GM12878 (cell line): ENCODE results near the gene SHROOM3. TPM values are rescaled to one million over a fixed set of nuclear protein-coding genes. Genes with fewer than 3 reads are reported as not detected.

Source experiments
- CHD1 ChIP-seq: IDR thresholded peaks from 2 replicates; pipeline ENCODE4 v1.6.1; 2012; ENCODE audit warnings: low read depth, low read length, improper control_type of control experiment
- DPF2 ChIP-seq: fragments of 450-650 bp; IDR thresholded peaks from 2 replicates; pipeline ENCODE4 v1.6.1; 2017; ENCODE audit warnings: mild to moderate bottlenecking
- HDAC2 ChIP-seq: fragments of 200-600 bp; sonication (generic); IDR thresholded peaks from 2 replicates; pipeline ENCODE4 v1.6.1; 2017
- HDGF ChIP-seq: fragments of 450-650 bp; IDR thresholded peaks from 2 replicates; pipeline ENCODE4 v1.6.1; 2016; ENCODE audit warnings: antibody characterized with exemption
- IKZF2 ChIP-seq, 2 experiments: fragments of 450-650 bp; IDR thresholded peaks; 2 replicates each; pipeline ENCODE4 v1.6.1; 2017; ENCODE audit warnings: mild to moderate bottlenecking in 2 of 2, moderate library complexity in 2 of 2
- NKRF ChIP-seq: fragments of 450-650 bp; conservative IDR thresholded peaks from 2 replicates; pipeline ENCODE4 v1.6.1; 2017; ENCODE audit warnings: mild to moderate bottlenecking, moderate library complexity
- RAD21 ChIP-seq: IDR thresholded peaks from 2 replicates; pipeline ENCODE4 v1.6.1; 2011; ENCODE audit warnings: mild to moderate bottlenecking, low read depth, low read length, moderate library complexity; ENCODE audit not compliant: insufficient read depth
- RFX5 ChIP-seq: IDR thresholded peaks from 2 replicates; pipeline ENCODE4 v1.6.1; 2011; ENCODE audit warnings: low read depth, low read length, improper control_type of control experiment
- SIN3A ChIP-seq: IDR thresholded peaks from 2 replicates; pipeline ENCODE4 v1.6.1; 2012; ENCODE audit warnings: low read depth, low read length, improper control_type of control experiment
- SMAD5 ChIP-seq: IDR thresholded peaks from 2 replicates; pipeline ENCODE4 v1.6.1; 2016; ENCODE audit warnings: antibody characterized with exemption, low read depth
- SMC3 ChIP-seq: IDR thresholded peaks from 2 replicates; pipeline ENCODE4 v1.6.1; 2011; ENCODE audit warnings: low read length, improper control_type of control experiment, borderline replicate concordance
- SREBF1 ChIP-seq: IDR thresholded peaks from 2 replicates; pipeline ENCODE4 v1.6.1; 2012; ENCODE audit warnings: mild to moderate bottlenecking, low read length
- TARDBP ChIP-seq: IDR thresholded peaks from 2 replicates; pipeline ENCODE4 v1.6.1; 2016; ENCODE audit warnings: borderline replicate concordance
- TCF12 ChIP-seq: IDR thresholded peaks from 2 replicates; pipeline ENCODE4 v1.6.1; 2011; ENCODE audit warnings: low read depth, mild to moderate bottlenecking, low read length
- WRNIP1 ChIP-seq: IDR thresholded peaks from 2 replicates; pipeline ENCODE4 v1.6.1; 2011; ENCODE audit warnings: low read depth, low read length, improper control_type of control experiment, borderline replicate concordance
- YY1 ChIP-seq: IDR thresholded peaks from 2 replicates; pipeline ENCODE4 v1.6.1; 2011; ENCODE audit warnings: low read depth, mild to moderate bottlenecking, low read length
- ZBED1 ChIP-seq: IDR thresholded peaks from 2 replicates; pipeline ENCODE4 v1.6.1; 2016; ENCODE audit warnings: borderline replicate concordance
- ZNF384 ChIP-seq: IDR thresholded peaks from 2 replicates; pipeline ENCODE4 v1.6.1; 2012; ENCODE audit warnings: low read depth, mild to moderate bottlenecking, low read length, improper control_type of control experiment, borderline replicate concordance
- polyA plus RNA-seq, 11 experiments: library from polyadenylated mRNA; depleted of rRNA in 4 of 11; unstranded in 6 of 11; stranded (reverse) in 5 of 11; fragments of >200 nt; fragmentation: Nextera tagmentation in 4 of 11; fragmentation: Illumina TruSeq in 1 of 11; extraction: Ambion mirVana in 4 of 11; extraction: Trizol in 1 of 11; gene quantifications; 1 replicate in 1 of 11; 2 replicates in 10 of 11; pipeline versions ENCODE4 v1.2.1 to v1.2.3, GENCODE V29; 2011 to 2016; ENCODE audit warnings: inconsistent platforms in 2 of 11, missing spikeins in 2 of 11, low read depth in 1 of 11
- total RNA-seq, 4 experiments: library from RNA; depleted of rRNA in 3 of 4; stranded (reverse); fragments of >200 nt in 3 of 4; fragmentation: Illumina TruSeq in 1 of 4; extraction: Trizol in 1 of 4; gene quantifications; 2 replicates each; pipeline versions ENCODE4 v1.2.1 to v1.2.3, GENCODE V29; 2013 to 2021
- TF ChIP-seq, protein P1 (sequence below): fragments of 450-650 bp; IDR thresholded peaks from 2 replicates; pipeline ENCODE4 v1.6.1; 2017; ENCODE audit warnings: antibody characterized with exemption, mild to moderate bottlenecking, moderate library complexity
- TF ChIP-seq, protein P2 (sequence below): IDR thresholded peaks from 2 replicates; pipeline ENCODE4 v1.6.1; 2011; ENCODE audit warnings: low read depth, mild to moderate bottlenecking, low read length, moderate library complexity, borderline replicate concordance; ENCODE audit errors: extremely low read depth
- TF ChIP-seq, protein P3 (sequence below), 3 experiments: IDR thresholded peaks in 2 of 3; conservative IDR thresholded peaks in 1 of 3; 2 replicates each; pipeline ENCODE4 v1.5.1; 2011; ENCODE audit warnings: low read depth in 3 of 3, low read length in 3 of 3, mild to moderate bottlenecking in 3 of 3, control low read depth in 2 of 3, moderate library complexity in 2 of 3, inconsistent platforms in 1 of 3, mixed read lengths in 1 of 3; ENCODE audit not compliant: control insufficient read depth in 2 of 3, insufficient read depth in 1 of 3; ENCODE audit errors: extremely low read depth in 1 of 3
- TF ChIP-seq, protein P4 (sequence below): IDR thresholded peaks from 2 replicates; pipeline ENCODE4 v1.6.1; 2012; ENCODE audit warnings: mild to moderate bottlenecking, low read depth, low read length

The SHROOM3 gene
- total and polyA plus RNA-seq, 10 of the 15 experiments (the other 5 are each of a cell fraction or from before 2014, with no cell fraction given) = under 0.01 to 0.29 (median 0.08) TPM; not detected in 1

GRCh38 chr4:76748649-76749048, 313.6 kb downstream of the SHROOM3 start (continued):
- TF ChIP-seq, protein P1, sequence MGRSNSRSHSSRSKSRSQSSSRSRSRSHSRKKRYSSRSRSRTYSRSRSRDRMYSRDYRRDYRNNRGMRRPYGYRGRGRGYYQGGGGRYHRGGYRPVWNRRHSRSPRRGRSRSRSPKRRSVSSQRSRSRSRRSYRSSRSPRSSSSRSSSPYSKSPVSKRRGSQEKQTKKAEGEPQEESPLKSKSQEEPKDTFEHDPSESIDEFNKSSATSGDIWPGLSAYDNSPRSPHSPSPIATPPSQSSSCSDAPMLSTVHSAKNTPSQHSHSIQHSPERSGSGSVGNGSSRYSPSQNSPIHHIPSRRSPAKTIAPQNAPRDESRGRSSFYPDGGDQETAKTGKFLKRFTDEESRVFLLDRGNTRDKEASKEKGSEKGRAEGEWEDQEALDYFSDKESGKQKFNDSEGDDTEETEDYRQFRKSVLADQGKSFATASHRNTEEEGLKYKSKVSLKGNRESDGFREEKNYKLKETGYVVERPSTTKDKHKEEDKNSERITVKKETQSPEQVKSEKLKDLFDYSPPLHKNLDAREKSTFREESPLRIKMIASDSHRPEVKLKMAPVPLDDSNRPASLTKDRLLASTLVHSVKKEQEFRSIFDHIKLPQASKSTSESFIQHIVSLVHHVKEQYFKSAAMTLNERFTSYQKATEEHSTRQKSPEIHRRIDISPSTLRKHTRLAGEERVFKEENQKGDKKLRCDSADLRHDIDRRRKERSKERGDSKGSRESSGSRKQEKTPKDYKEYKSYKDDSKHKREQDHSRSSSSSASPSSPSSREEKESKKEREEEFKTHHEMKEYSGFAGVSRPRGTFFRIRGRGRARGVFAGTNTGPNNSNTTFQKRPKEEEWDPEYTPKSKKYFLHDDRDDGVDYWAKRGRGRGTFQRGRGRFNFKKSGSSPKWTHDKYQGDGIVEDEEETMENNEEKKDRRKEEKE = no peak
- TF ChIP-seq NKRF (no peak), HDAC2 (no peak), YY1 (0 out of 2 replicates have a peak, but pooled peaks have one; percentile 19), TARDBP (no peak), HDGF (no peak), SREBF1 (no peak), RAD21 (peak; percentile 85), ZBED1 (no peak), SIN3A (no peak), CHD1 (no peak), TCF12 (no peak), RFX5 (no peak), IKZF2 (IDR thresholded peaks at IDR 0.05) (no peak), SMC3 (peak; percentile 84), ZNF384 (peak; percentile 95), DPF2 (no peak), WRNIP1 (no peak), SMAD5 (no peak)
- TF ChIP-seq, protein P2, sequence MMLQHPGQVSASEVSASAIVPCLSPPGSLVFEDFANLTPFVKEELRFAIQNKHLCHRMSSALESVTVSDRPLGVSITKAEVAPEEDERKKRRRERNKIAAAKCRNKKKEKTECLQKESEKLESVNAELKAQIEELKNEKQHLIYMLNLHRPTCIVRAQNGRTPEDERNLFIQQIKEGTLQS = no peak
- TF ChIP-seq, protein P3, sequence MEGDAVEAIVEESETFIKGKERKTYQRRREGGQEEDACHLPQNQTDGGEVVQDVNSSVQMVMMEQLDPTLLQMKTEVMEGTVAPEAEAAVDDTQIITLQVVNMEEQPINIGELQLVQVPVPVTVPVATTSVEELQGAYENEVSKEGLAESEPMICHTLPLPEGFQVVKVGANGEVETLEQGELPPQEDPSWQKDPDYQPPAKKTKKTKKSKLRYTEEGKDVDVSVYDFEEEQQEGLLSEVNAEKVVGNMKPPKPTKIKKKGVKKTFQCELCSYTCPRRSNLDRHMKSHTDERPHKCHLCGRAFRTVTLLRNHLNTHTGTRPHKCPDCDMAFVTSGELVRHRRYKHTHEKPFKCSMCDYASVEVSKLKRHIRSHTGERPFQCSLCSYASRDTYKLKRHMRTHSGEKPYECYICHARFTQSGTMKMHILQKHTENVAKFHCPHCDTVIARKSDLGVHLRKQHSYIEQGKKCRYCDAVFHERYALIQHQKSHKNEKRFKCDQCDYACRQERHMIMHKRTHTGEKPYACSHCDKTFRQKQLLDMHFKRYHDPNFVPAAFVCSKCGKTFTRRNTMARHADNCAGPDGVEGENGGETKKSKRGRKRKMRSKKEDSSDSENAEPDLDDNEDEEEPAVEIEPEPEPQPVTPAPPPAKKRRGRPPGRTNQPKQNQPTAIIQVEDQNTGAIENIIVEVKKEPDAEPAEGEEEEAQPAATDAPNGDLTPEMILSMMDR (IDR thresholded peaks at IDR 0.05 in 2 of 3, conservative IDR thresholded peaks at IDR 0.05 in 1 of 3; ENCODE audit: control insufficient read depth in 2 of 3, extremely low read depth in 1 of 3, insufficient read depth in 1 of 3, low read depth in 3 of 3, low read length in 3 of 3) = peak; percentile 34 to 57 (median 54); a peak in 5 of 6 replicates
- TF ChIP-seq, protein P4, sequence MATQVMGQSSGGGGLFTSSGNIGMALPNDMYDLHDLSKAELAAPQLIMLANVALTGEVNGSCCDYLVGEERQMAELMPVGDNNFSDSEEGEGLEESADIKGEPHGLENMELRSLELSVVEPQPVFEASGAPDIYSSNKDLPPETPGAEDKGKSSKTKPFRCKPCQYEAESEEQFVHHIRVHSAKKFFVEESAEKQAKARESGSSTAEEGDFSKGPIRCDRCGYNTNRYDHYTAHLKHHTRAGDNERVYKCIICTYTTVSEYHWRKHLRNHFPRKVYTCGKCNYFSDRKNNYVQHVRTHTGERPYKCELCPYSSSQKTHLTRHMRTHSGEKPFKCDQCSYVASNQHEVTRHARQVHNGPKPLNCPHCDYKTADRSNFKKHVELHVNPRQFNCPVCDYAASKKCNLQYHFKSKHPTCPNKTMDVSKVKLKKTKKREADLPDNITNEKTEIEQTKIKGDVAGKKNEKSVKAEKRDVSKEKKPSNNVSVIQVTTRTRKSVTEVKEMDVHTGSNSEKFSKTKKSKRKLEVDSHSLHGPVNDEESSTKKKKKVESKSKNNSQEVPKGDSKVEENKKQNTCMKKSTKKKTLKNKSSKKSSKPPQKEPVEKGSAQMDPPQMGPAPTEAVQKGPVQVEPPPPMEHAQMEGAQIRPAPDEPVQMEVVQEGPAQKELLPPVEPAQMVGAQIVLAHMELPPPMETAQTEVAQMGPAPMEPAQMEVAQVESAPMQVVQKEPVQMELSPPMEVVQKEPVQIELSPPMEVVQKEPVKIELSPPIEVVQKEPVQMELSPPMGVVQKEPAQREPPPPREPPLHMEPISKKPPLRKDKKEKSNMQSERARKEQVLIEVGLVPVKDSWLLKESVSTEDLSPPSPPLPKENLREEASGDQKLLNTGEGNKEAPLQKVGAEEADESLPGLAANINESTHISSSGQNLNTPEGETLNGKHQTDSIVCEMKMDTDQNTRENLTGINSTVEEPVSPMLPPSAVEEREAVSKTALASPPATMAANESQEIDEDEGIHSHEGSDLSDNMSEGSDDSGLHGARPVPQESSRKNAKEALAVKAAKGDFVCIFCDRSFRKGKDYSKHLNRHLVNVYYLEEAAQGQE = no peak
